Hematopoietic multipotent progenitor cell (in vitro differentiated cells): ENCODE measurements around the gene ZNF442. TPM values are rescaled to one million over a fixed set of nuclear protein-coding genes. Genes with fewer than 3 reads are reported as not detected.
A peak's percentile ranks its signal among the peaks of the same experiment; 100 is the strongest.
"Not testable (repeated sequence)": the region's sequence is repeated elsewhere in the genome, so short reads cannot be mapped to it uniquely, and the experiment has no call there.

Source experiments
- DNase-seq, 3 donors: peaks; one replicate each; pipeline ENCODE4 v3.0.0-alpha.2; 2011 to 2015; ENCODE audit warnings: low read depth in 2 of 3, low spot score in 2 of 3
- small RNA-seq: library from RNA; depleted of rRNA; stranded (forward); fragments of <200 nt; gene quantifications from one replicate; pipeline ENCODE3, GENCODE V24; 2012
- total RNA-seq: library from RNA; depleted of rRNA; stranded (reverse); fragments of >200 nt; gene quantifications from one replicate; pipeline ENCODE4 v1.2.3, GENCODE V29; 2012

The ZNF442 gene
- total RNA-seq, 1 donor = 1.1 TPM

DNA sequence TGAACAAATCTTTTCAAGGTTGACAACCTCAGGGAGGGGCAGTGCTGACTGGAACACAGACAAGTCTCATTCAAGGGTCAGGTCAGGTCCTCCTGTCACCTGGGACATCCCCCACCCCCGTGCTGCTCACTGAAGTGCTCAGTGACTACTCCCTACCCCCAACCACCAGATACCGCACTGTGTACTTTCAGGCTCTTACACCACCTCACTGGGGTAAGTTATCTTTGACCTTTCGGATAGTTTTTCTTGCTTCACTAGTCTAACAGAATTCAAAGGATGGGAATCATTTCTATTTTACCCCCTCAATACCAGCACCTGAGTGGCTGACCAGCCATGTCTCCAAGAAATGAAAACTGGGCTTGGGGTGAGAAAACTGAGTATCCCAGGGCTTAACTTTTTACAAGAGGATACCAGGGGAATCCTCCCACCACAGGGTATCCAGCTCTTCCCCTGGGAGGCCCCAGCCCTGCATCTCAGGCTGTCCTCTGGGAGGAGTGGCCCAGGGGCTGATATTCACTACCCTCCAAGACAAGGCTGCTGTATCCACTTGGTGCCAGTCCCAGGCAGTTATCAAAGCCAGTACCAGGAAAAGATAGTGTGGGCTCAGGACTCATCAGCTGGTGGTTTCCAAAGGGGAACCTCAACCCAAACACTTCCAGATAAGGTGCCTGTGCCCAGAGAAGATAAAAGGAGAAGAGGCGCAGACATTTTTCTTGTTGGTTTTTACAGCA lies 34.1 kb downstream of the ZNF442 start:
- DNase-seq = peak in 2 of 3 donors; percentile 59 to 61

DNA sequence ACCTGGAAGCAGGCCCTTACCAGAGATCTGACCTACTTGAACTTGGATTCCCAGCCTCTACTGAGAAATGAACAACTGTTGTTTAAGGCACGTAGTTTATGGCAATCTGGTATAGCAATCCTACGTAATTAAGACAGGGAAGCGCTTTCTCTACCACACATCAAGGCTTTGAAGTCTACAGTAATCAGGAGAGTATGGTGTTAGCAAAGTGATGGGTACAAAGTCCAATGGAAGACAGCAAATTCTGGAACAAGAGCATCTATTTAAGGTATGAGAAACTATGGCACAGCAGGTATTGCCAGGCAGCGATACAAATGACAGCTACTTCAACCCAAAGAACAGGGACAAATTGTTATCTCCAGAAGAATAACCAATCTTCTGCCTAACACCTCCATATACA lies 35.1 kb downstream of the ZNF442 start:
- no peak for DNase-seq

DNA sequence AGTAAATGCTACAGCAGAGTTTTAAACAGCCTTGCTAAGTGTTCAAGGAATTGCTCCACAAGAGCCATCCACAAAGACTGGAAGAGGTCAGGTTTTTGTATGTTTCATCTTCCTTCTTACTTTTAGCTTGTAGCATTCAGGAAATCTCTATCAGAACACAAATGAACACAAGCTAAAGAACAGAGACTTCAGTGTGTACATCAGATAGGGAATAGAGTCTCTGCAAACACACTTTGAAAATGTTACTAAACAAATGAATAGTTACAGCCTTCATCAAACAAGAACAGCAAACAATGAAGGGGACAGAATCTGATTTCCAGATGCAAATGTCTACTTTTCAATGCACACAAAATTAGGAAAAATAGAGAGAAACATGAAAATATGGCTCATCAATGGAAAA lies 39.8 kb downstream of the ZNF442 start:
- DNase-seq = no peak

DNA sequence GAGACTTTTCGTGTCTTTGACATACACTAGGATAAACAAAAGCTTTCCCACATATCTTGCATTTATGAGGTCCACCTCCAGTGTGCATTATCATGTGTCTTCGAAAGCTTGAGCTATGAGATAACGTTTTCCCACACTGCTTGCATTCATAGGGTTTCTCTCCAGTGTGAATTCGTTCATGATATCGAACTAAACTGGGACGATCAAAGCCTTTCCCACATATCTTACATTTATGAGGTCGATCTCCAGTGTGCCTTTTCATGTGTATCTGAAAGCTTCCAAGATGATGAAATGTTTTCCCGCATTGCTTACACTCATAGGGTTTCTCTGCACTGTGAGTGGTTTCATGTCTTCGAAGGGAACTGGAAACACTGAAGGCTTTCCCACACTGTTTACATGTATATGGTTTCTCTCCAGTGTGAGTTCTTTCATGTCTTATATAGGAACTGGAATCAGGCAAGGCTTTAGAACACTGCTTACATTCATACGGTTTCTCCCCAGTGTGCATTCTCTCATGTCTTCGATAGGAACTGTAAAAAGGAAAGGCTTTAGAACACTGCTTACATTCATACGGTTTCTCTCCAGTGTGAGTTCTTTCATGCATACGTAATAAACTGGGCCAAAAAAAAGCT lies 46.6 kb downstream of the ZNF442 start:
- DNase-seq = no peak

DNA sequence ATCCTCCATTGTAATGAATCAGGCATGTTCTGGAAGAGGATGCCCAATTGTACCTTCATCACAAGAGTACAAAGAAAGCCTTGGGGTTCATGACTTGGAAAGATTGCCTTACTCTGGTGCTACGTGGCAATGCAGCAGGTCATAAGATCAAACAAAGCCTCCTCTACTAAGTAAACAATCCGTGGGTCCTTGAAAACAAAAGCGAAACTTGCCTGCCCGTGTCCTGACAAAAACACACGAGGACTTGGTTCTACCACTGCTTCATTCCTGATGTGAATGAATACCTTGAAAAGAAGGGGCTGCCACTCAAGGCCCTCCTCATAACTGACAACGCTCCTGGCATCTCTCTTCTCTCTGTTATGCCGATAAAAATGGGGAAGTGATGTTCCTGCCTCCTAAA lies 50.9 kb downstream of the ZNF442 start:
- DNase-seq = no peak

DNA sequence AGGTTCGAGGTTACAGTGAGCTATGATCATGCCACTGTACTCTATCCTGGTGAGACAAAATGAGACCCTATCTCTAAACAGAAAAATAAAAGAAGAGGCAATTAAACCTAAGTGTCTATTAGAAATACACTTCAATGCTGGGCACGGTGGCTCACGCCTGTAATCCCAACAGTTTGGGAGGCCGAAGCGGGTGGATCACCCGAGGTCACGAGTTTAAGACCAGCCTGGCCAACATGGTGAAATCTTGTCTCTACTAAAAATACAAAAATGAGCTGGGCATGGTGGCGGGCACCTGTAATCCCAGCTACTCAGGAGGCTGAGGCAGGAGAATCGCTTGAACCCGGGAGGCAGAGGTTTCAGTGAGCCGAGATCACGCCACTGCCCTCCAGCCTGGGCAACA lies 56.6 kb downstream of the ZNF442 start:
- DNase-seq = not testable (repeated sequence)

Small RNA genes within 50 kb of the gene (small RNA-seq; reads per million reads assigned to genes)
- not detected for gene RPS29P23

Other genes with a start within 250 kb of the ZNF442 start
- 3.5 TPM for gene ZNF20, start 225.3 kb downstream of the ZNF442 start, total RNA-seq
- 5.4 TPM for gene ZNF625, start 208.9 kb downstream of the ZNF442 start, total RNA-seq
- gene ZNF136, start 202.6 kb downstream of the ZNF442 start, total RNA-seq = 7.8 TPM
- 9.7 TPM for gene ZNF44, start 70.8 kb downstream of the ZNF442 start, total RNA-seq
- gene ZNF563, start 32.0 kb downstream of the ZNF442 start, total RNA-seq = 1.6 TPM
- 3.2 TPM for gene ZNF799, start 35.6 kb upstream of the ZNF442 start, total RNA-seq
- 3.5 TPM for gene ZNF443, start 75.3 kb upstream of the ZNF442 start, total RNA-seq
- gene ZNF709, start 119.1 kb upstream of the ZNF442 start, total RNA-seq = 7.5 TPM
- gene ZNF564, start 185.8 kb upstream of the ZNF442 start, total RNA-seq = 4.8 TPM
- gene ZNF490, start 245.1 kb upstream of the ZNF442 start, total RNA-seq = 9.7 TPM
- gene ZNF791, start 245.2 kb upstream of the ZNF442 start, total RNA-seq = 9.4 TPM